Ammon's horn (tissue), 1 donor: ENCODE data around the gene ZBTB7A.

Source experiments
- DNase-seq: peaks from one replicate; pipeline ENCODE4 v3.0.0-alpha.2; 2016; ENCODE audit warnings: low spot score

The ZBTB7A gene

GRCh38 chr19:4068047-4068966 lies 1.6 kb upstream of the ZBTB7A start:
- no peak for DNase-seq

- DNase-seq = no peak
These were observed 822 bp upstream of the ZBTB7A start for GRCh38 chr19:4067396-4068046.

GRCh38 chr19:4066176-4066606 lies 508 bp downstream of the ZBTB7A start:
- DNase-seq = no peak

GRCh38 chr19:4065430-4066175 lies 1.1 kb downstream of the ZBTB7A start:
- DNase-seq = peak; percentile 98

DNA sequence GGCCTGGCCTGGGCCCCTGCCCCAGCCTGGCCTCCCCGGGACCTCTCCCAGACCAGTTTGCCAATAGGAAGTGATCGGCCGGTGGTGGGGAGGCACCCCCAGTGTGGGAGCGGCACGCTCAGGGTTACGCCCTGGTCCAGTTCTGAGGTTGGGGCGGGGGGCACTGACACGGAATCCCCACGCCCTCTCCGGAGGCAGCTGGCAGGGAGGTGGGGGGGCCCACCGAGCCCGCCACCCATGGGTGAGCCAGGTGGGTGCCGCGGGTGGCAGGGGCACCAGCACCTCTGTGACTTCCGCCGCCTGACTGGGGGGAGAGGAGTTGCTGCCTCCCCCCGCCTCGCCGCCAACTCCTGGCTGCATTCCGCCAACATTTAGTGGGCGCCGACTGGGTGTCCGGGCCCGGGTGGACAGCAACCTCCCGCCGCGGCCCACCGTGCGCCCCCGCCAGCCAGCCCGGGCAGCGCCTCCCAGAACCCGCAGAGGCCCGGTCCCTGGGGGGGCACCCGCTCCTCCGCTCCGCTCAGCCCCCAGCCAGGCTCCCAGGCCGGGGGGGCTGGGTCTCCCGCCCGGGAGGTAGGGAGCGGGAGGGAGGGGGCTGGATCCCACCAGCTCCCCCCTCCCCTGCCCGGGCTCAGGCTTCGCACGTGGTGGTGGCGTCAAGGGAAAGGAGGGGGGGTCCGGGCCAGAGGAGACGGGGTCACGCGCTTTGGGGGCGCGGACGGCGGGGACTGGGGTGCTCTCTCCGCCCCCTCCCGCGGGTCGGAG lies 2.0 kb downstream of the ZBTB7A start:
- DNase-seq = peak; percentile 75

DNA sequence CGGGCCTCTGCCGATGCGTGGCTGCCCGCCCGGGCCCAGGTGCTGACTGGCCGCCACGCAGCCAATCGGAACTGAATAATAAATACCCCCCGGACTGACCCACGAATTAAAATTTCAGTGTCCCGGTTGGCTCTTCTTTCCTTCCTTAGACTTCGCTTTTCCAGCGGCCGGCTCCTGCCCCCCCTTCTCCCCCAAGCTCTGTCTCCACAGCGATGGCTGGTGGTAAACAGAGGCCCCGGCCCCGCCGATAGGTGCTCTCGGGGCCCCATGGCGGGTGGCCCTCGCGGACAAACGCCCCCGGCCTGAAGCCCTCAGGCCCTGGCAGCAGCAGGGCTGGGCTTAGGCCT lies 2.6 kb downstream of the ZBTB7A start:
- DNase-seq = no peak

DNA sequence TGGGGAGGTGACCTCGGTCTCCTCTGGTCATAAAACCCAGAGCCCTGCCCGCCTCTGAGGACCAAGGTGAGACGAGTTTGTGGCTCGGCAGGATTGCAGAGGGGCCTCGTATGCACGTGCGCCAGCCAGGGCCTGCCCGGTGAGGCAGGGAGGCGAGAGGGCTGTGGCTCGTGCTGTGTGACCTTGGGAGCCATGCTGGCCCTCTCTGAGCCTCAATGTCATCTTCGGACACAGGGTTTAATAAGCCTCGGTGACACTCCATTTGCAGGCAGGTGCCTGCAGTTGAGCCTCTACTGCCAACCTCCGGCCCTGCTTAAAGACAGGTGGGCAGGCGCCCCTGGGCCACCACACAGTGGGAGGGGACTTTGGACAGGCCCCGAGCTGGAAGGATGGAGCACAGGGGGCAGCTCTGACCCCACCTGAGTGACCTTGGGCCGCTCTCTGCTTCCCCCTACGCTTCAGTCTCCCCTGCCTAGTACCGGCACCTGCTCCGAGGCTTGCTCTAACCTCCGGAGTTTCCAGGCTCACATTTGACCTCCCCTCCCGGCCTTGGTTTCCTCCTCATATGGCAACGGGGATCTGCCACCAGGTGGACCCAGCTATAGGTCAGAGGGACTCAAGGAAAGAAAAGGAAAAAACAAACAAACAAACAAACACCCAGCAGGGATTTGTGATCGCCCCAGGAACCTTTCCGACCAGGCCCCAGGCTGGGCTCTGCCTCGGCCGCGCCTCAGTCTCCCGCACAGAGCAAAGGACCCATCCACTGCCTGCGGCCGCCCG lies 3.1 kb downstream of the ZBTB7A start:
- DNase-seq = no peak

- no peak for DNase-seq
These were observed 4.0 kb downstream of the ZBTB7A start for GRCh38 chr19:4062419-4063368.

GRCh38 chr19:4061683-4062418 lies 4.8 kb downstream of the ZBTB7A start:
- DNase-seq = no peak

GRCh38 chr19:4061178-4061682 lies 5.5 kb downstream of the ZBTB7A start:
- no peak for DNase-seq

DNA sequence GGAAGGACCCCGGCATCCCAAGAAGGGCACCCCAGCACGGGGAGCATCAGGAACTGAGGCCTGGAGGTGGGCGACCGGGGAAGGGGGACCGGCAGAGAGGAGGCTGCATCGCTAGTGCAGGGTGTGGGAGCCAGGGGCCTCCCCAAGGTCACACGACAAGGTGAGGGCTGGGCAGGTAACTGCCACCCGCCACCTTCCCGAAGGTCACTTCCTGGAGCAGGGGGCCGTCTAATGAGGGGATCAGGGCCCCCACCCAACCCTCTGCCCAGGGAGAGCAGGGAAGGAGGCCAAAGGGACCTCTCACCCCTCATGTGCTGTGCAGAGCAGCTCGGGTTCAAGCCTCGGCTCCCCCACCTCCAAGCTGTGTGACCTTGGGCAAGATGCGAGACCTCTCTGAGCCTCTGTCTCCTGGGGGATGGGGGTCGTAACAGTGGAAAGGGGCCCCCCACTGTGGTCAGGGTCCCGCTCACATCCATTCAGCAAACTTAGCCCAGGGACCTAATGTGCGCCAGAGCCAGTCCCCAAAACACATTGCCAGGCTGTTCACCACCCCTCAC lies 6.0 kb downstream of the ZBTB7A start:
- no peak for DNase-seq

- no peak for DNase-seq
These were observed 6.6 kb downstream of the ZBTB7A start for GRCh38 chr19:4059891-4060620.

- DNase-seq = no peak
These were observed 7.2 kb downstream of the ZBTB7A start for GRCh38 chr19:4059453-4059871.

- DNase-seq = peak; percentile 88
These were observed 7.8 kb downstream of the ZBTB7A start for GRCh38 chr19:4058693-4059452.

GRCh38 chr19:4057931-4058692 lies 8.6 kb downstream of the ZBTB7A start:
- DNase-seq = no peak

DNA sequence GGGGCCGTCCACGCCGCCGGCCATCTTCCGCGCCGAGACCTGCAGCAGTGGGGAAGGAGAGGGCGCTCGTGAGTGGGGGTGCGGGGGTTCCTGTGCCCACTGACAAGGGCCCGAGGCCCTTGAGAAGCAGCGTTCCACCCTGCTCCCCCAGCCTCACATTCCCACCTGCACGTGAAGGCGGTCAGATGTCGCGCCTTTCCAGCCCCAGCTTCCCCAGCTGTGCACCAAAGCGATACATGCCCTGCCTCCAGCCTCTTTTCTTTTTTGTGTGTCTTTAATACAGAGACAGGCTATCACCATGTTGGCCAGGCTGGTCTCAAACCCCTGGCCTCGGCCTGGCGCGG lies 11.5 kb downstream of the ZBTB7A start:
- no peak for DNase-seq
